Naive thymus-derived CD4-positive, alpha-beta T cell (primary cell): Measurements from ENCODE around the gene MED13L. TPM values are rescaled to one million over a fixed set of nuclear protein-coding genes. Genes with fewer than 3 reads are reported as not detected.

Experiments used
- ATAC-seq: fragments of 150-1000 bp; cut with Tn5 transposase; 2 replicates; pipeline ENCODE4 v1.10.0; 2021; ENCODE audit warnings: mild to moderate bottlenecking, moderate library complexity
- CTCF ChIA-PET: fragments of 350-600 bp; sonication (Branson Sonifier 250); formaldehyde crosslinking; loops from one replicate; lab custom pipeline; 2021; ENCODE audit warnings: antibody characterized with exemption; lab: Charles Lee
- POLR2A ChIA-PET: fragments of 350-600 bp; sonication (Branson Sonifier 250); formaldehyde crosslinking; loops from one replicate; lab custom pipeline; 2021; ENCODE audit warnings: antibody characterized with exemption, inconsistent platforms; lab: Charles Lee
- DNase-seq, 9 donors: peaks; one replicate each; pipeline versions ENCODE4 v3.0.0 to v3.0.0-alpha.2; 2020 to 2022; ENCODE audit warnings: mixed read lengths in 1 of 9
- H3K27ac ChIP-seq: one replicate; pipeline ENCODE4 v1.7.0; 2013; ENCODE audit warnings: mild to moderate bottlenecking, low read depth, low read length, moderate library complexity
- H3K27me3 ChIP-seq, 2 donors: one replicate each; pipeline ENCODE4 v1.7.0; 2013; ENCODE audit warnings: low read length in 2 of 2, mild to moderate bottlenecking in 2 of 2, moderate library complexity in 2 of 2; ENCODE audit not compliant: control insufficient read depth in 2 of 2, insufficient read depth in 2 of 2
- H3K36me3 ChIP-seq, 3 experiments: 1 replicate in 2 of 3; 2 replicates in 1 of 3; pipeline ENCODE4 v1.7.0; 2013; ENCODE audit warnings: low read length in 3 of 3, mild to moderate bottlenecking in 3 of 3, moderate library complexity in 1 of 3; ENCODE audit not compliant: insufficient read depth in 3 of 3, control insufficient read depth in 2 of 3
- H3K4me1 ChIP-seq, 2 donors: one replicate each; pipeline ENCODE4 v1.7.0; 2013; ENCODE audit warnings: low read length in 2 of 2, mild to moderate bottlenecking in 2 of 2, moderate library complexity in 1 of 2; ENCODE audit not compliant: control insufficient read depth in 2 of 2, insufficient read depth in 2 of 2
- H3K4me3 ChIP-seq: 2 replicates; pipeline ENCODE4 v1.7.0; 2013; ENCODE audit warnings: mild to moderate bottlenecking, low read length
- H3K9me3 ChIP-seq, 3 experiments: 1 replicate in 2 of 3; 2 replicates in 1 of 3; pipeline ENCODE4 v1.7.0; 2013; ENCODE audit warnings: low read length in 3 of 3; ENCODE audit not compliant: control insufficient read depth in 2 of 3
- H3K27ac Mint-ChIP-seq, 9 donors: one replicate each; pipeline ENCODE4 v1.8.0; 2020 to 2022; ENCODE audit warnings: mixed read lengths in 9 of 9, mild to moderate bottlenecking in 8 of 9, moderate library complexity in 5 of 9, inconsistent platforms in 2 of 9
- H3K27me3 Mint-ChIP-seq, 5 donors: one replicate each; pipeline ENCODE4 v1.8.0; 2021 to 2022; ENCODE audit warnings: mixed read lengths in 5 of 5, mild to moderate bottlenecking in 1 of 5
- H3K36me3 Mint-ChIP-seq, 5 donors: one replicate each; pipeline ENCODE4 v1.8.0; 2020 to 2022; ENCODE audit warnings: mixed read lengths in 5 of 5, mild to moderate bottlenecking in 3 of 5, inconsistent platforms in 1 of 5
- H3K4me1 Mint-ChIP-seq, 7 donors: one replicate each; pipeline ENCODE4 v1.8.0; 2020 to 2022; ENCODE audit warnings: mixed read lengths in 7 of 7, mild to moderate bottlenecking in 3 of 7, inconsistent platforms in 1 of 7
- H3K4me3 Mint-ChIP-seq, 10 donors: one replicate each; pipeline ENCODE4 v1.8.0; 2020 to 2022; ENCODE audit warnings: mild to moderate bottlenecking in 10 of 10, mixed read lengths in 10 of 10, moderate library complexity in 6 of 10, inconsistent platforms in 2 of 10
- H3K9me3 Mint-ChIP-seq, 11 donors: one replicate each; pipeline ENCODE4 v1.8.0; 2020 to 2022; ENCODE audit warnings: mixed read lengths in 11 of 11, mild to moderate bottlenecking in 4 of 11, inconsistent platforms in 1 of 11, moderate library complexity in 1 of 11
- intact Hi-C, 2 donors: fragments of 100-400 bp; cut with micrococcal nuclease; formaldehyde crosslinking; loops; one replicate each; pipeline ENCODE4 v1.15.1; 2023
- polyA plus RNA-seq, 2 donors: library from polyadenylated mRNA; unstranded; fragments of 300-500 nt; fragmentation: Illumina TruSeq; gene quantifications; one replicate each; pipeline ENCODE4 v1.2.3, GENCODE V29; 2021
- total RNA-seq, 6 experiments: library from RNA in 5 of 6; stranded (reverse) in 5 of 6; gene quantifications; 1 replicate in 5 of 6; 2 replicates in 1 of 6; pipeline ENCODE4 v1.2.3 and lab custom pipeline; 2021 to 2026

The MED13L gene
- total and polyA plus RNA-seq, 7 experiments from 2014 or later, result 8.3 to 283 (median 155) TPM

DNA sequence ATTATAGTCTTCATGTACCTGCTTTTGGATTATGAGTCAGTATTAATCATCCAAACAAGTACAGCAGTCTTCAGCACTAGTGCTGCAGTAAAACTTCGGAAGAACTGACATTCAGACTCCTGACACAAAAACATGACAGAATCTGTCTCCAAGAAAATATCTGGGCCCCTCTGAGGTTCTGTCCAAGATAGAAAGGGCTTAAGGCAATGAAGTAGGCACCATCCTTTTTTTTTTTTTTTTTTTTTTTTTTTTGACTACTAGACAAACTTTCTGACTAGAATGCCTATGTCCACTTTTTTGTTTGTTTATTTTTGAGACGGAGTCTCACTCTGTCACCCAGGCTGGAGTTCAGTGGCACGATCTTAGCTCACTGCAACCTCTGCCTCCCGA lies 112.5 kb downstream of the MED13L start:
- H3K27me3 ChIP-seq, result no peaks in the 10 kb centered on the region
- intact Hi-C loops, result no loop called here
- ATAC-seq (no peak), DNase-seq (no peak)
- H3K36me3 ChIP-seq, result no peaks in the 10 kb centered on the region
- H3K27ac ChIP-seq, result no peak overlapping the region
- H3K27me3 Mint-ChIP-seq, result no peaks in the 10 kb centered on the region
- H3K9me3 ChIP-seq, result no peaks in the 10 kb centered on the region
- H3K4me1 ChIP-seq, result peaks cover 9 to 14% of the 10 kb centered on the region in 2 donors
- peaks cover 0 to 3% (median 0%) of the 10 kb centered on the region in 5 donors for H3K36me3 Mint-ChIP-seq
- ChIA-PET POLR2A (no interaction called here), CTCF (no interaction called here)
- H3K4me3 Mint-ChIP-seq, result peak overlapping the region in 8 of 10 donors; percentile 15 to 42 (median 33)
- peaks cover 37 to 93% (median 79%) of the 10 kb centered on the region in 7 donors for H3K4me1 Mint-ChIP-seq
- H3K4me3 ChIP-seq, result no peak overlapping the region
- H3K9me3 Mint-ChIP-seq, result no peaks in the 10 kb centered on the region
- peak overlapping the region in 5 of 9 donors; percentile 13 to 67 (median 16) for H3K27ac Mint-ChIP-seq

- POLR2A ChIA-PET, result no interaction called here
- ATAC-seq, result no peak
- peak overlapping the region in 4 of 10 donors; percentile 23 to 42 (median 37) for H3K4me3 Mint-ChIP-seq
- intact Hi-C loops, result no loop called here
- H3K36me3 Mint-ChIP-seq, result peaks cover 0 to 3% (median 0%) of the 10 kb centered on the region in 5 donors
- H3K4me3 ChIP-seq, result no peak overlapping the region
- H3K9me3 Mint-ChIP-seq, result no peaks in the 10 kb centered on the region
- H3K27ac ChIP-seq, result no peak overlapping the region
- no peak for DNase-seq
- peaks cover 33 to 91% (median 74%) of the 10 kb centered on the region in 7 donors for H3K4me1 Mint-ChIP-seq
- CTCF ChIA-PET, result interaction anchor here (0.9 kb wide), 1 partner anchor 167 kb away, joined by 3 read pairs; no protein-coding TSS in a partner anchor
- H3K9me3 ChIP-seq, result no peaks in the 10 kb centered on the region
- no peaks in the 10 kb centered on the region for H3K27me3 Mint-ChIP-seq
- no peaks in the 10 kb centered on the region for H3K36me3 ChIP-seq
- peaks cover 9 to 17% of the 10 kb centered on the region in 2 donors for H3K4me1 ChIP-seq
- H3K27ac Mint-ChIP-seq, result peak overlapping the region in 5 of 9 donors; percentile 15 to 67 (median 55)
- H3K27me3 ChIP-seq, result no peaks in the 10 kb centered on the region
Observed at GRCh38 chr12:116164250-116165035, 113.0 kb downstream of the MED13L start.

GRCh38 chr12:116162071-116162470 lies 115.4 kb downstream of the MED13L start:
- POLR2A ChIA-PET, result no interaction called here
- Mint-ChIP-seq H3K4me3 (no peak overlapping the region), H3K4me1 (peaks cover 46 to 92% (median 78%) of the 10 kb centered on the region in 7 donors), H3K27ac (no peak overlapping the region), H3K36me3 (peaks cover 0 to 4% (median 0%) of the 10 kb centered on the region in 5 donors), H3K9me3 (no peaks in the 10 kb centered on the region), H3K27me3 (no peaks in the 10 kb centered on the region)
- no peaks in the 10 kb centered on the region for H3K27me3 ChIP-seq
- H3K9me3 ChIP-seq, result no peaks in the 10 kb centered on the region
- H3K27ac ChIP-seq, result no peak overlapping the region
- CTCF ChIA-PET, result no interaction called here
- no peak overlapping the region for H3K4me3 ChIP-seq
- intact Hi-C loops, result no loop called here
- no peak for ATAC-seq
- peaks cover 9 to 18% of the 10 kb centered on the region in 2 donors for H3K4me1 ChIP-seq
- no peaks in the 10 kb centered on the region for H3K36me3 ChIP-seq
- DNase-seq, result no peak

GRCh38 chr12:116161588-116161987 lies 115.9 kb downstream of the MED13L start:
- H3K36me3 Mint-ChIP-seq, result peaks cover 0 to 4% (median 0%) of the 10 kb centered on the region in 5 donors
- Histone ChIP-seq H3K4me3 (no peak overlapping the region), H3K36me3 (no peaks in the 10 kb centered on the region), H3K27me3 (no peaks in the 10 kb centered on the region), H3K27ac (no peak overlapping the region), H3K9me3 (no peaks in the 10 kb centered on the region), H3K4me1 (peaks cover 9 to 18% of the 10 kb centered on the region in 2 donors)
- H3K27ac Mint-ChIP-seq, result no peak overlapping the region
- intact Hi-C loops, result no loop called here
- no peaks in the 10 kb centered on the region for H3K9me3 Mint-ChIP-seq
- H3K4me3 Mint-ChIP-seq, result no peak overlapping the region
- POLR2A ChIA-PET, result no interaction called here
- peaks cover 45 to 92% (median 78%) of the 10 kb centered on the region in 7 donors for H3K4me1 Mint-ChIP-seq
- ATAC-seq (no peak), DNase-seq (no peak)
- H3K27me3 Mint-ChIP-seq, result no peaks in the 10 kb centered on the region
- CTCF ChIA-PET, result interaction anchor here (0.6 kb wide), 1 partner anchor 31 kb away, joined by 3 read pairs; no protein-coding TSS in a partner anchor

DNA sequence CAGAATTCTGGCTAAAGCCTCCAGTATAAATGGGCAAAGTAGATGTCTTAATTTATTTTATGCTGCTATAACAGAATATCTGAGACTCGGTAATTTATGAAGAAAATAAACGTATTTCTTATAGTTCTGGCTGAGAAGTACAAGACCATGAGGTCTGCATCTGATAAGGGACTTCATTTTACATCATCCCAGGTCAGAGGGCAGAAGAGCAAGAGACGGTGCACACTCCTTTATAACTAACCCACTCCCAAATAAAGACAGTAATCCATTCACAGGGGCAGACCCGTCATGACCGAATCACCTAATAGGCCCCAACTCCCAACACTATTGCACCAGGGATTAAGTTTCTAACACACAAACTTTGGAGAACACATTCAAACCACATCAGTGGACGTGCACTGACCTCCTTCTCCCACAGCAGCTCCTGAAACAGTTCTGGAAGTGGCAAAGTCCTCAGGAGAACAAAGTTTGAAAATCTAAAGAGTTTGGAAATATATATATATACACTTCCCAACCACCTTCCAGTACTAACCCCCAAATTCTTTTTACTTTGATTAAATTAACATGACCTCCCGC lies 116.5 kb downstream of the MED13L start:
- H3K4me3 Mint-ChIP-seq, result peak overlapping the region in 1 of 10 donors; percentile 5
- POLR2A ChIA-PET, result no interaction called here

GRCh38 chr12:116160231-116160630 lies 117.3 kb downstream of the MED13L start:
- no peaks in the 10 kb centered on the region for H3K9me3 ChIP-seq
- ATAC-seq, result no peak
- peaks cover 6 to 12% of the 10 kb centered on the region in 2 donors for H3K4me1 ChIP-seq
- H3K36me3 Mint-ChIP-seq, result peaks cover 0 to 4% (median 0%) of the 10 kb centered on the region in 5 donors
- intact Hi-C loops, result no loop called here
- no peaks in the 10 kb centered on the region for H3K27me3 ChIP-seq
- H3K27ac Mint-ChIP-seq, result no peak overlapping the region
- ChIA-PET POLR2A (no interaction called here), CTCF (no interaction called here)
- no peaks in the 10 kb centered on the region for H3K27me3 Mint-ChIP-seq
- H3K4me1 Mint-ChIP-seq, result peaks cover 35 to 88% (median 71%) of the 10 kb centered on the region in 7 donors
- H3K27ac ChIP-seq, result no peak overlapping the region
- no peaks in the 10 kb centered on the region for H3K36me3 ChIP-seq
- no peak overlapping the region for H3K4me3 ChIP-seq
- no peaks in the 10 kb centered on the region for H3K9me3 Mint-ChIP-seq
- H3K4me3 Mint-ChIP-seq, result no peak overlapping the region
- no peak for DNase-seq

More for the DNA sequence above, 116.5 kb downstream of the MED13L start:
- H3K27me3 Mint-ChIP-seq, result no peaks in the 10 kb centered on the region
- Histone ChIP-seq H3K9me3 (no peaks in the 10 kb centered on the region), H3K27ac (no peak overlapping the region), H3K27me3 (no peaks in the 10 kb centered on the region), H3K4me1 (peaks cover 9 to 18% of the 10 kb centered on the region in 2 donors), H3K4me3 (no peak overlapping the region), H3K36me3 (no peaks in the 10 kb centered on the region)
- CTCF ChIA-PET, result interaction anchor here (0.6 kb wide), 1 partner anchor 31 kb away, joined by 3 read pairs; no protein-coding TSS in a partner anchor
- ATAC-seq (no peak), DNase-seq (no peak)
- H3K9me3 Mint-ChIP-seq, result no peaks in the 10 kb centered on the region
- intact Hi-C loops, result no loop called here
- no peak overlapping the region for H3K27ac Mint-ChIP-seq
- H3K4me1 Mint-ChIP-seq, result peaks cover 41 to 91% (median 75%) of the 10 kb centered on the region in 7 donors
- H3K36me3 Mint-ChIP-seq, result peaks cover 0 to 4% (median 0%) of the 10 kb centered on the region in 5 donors
